Measurements from ENCODE around the gene LLGL2.

DNA sequence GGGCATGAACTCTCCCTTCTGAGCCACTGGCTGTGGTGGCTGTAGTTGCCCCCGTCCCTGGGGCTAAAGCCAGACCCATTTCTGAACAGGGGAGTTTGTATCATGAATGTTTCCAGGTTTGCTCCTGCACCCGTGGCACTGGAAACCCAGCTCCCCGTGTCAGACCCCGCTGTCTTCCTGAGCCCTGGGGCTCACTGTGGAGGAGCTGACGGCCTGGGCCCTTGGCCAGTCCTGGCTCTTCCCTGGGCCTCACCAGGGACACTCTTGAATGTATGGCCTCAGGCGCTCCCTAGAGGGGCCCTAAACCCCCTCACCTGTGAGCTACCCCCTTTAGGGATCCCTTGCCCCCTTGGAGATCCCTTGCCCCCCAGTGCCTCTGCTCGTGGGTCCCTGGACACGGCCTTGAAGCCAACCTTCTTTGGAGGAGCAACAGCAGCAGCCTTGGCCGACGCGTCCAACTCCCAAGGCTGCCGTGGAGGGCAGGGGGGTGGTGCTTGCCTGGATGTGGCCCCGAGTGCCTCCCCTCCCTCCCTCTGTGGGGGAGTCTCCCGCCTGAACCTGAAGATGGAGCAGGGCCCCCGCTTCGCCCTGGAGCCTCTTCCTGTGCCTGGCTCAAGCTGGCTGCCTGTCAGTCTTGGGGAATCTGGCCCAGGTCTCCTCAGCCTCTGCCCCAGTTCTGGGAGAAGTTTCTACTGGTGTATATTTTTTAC is 26.0 kb upstream of the LLGL2 start:
- TF ChIP-seq CTCF (optimal IDR thresholded peaks at IDR 0.05 in 1 of 3, IDR thresholded peaks at IDR 0.05 in 1 of 3, conservative IDR thresholded peaks at IDR 0.05 in 1 of 3; ENCODE audit: extremely low read depth in 1 of 3, insufficient read depth in 2 of 3, low read length in 3 of 3) (no peak), EZH2 (IDR thresholded peaks at IDR 0.05; ENCODE audit: low read length) (no peak)

All from keratinocyte (primary cell).